Upper lobe of left lung (tissue), 4 donors: ENCODE data around the gene ADNP.

Source experiments
- CTCF ChIP-seq, 6 experiments: fragments of 450-650 bp in 4 of 6; fragments of 200-600 bp in 2 of 6; sonication (generic) in 2 of 6; IDR thresholded peaks; one replicate each; pipeline ENCODE4 v1.5.1; 2016 to 2019; ENCODE audit warnings: antibody characterized with exemption in 6 of 6
- EP300 ChIP-seq, 4 donors: sonication (generic); formaldehyde crosslinking; IDR thresholded peaks; one replicate each; pipeline ENCODE4 v1.5.1; 2017; ENCODE audit warnings: antibody characterized with exemption in 4 of 4, control low read depth in 2 of 4
- POLR2A ChIP-seq, 4 donors: fragments of 450-650 bp; IDR thresholded peaks; one replicate each; pipeline ENCODE4 v1.5.1; 2016 to 2017; ENCODE audit warnings: antibody characterized with exemption in 4 of 4, mild to moderate bottlenecking in 2 of 4

GRCh38 chr20:50883856-50884255 lies 47.4 kb downstream of the ADNP start:
- TF ChIP-seq CTCF (IDR thresholded peaks at IDR 0.05) (no peak), POLR2A (IDR thresholded peaks at IDR 0.05) (no peak), EP300 (IDR thresholded peaks at IDR 0.05) (no peak)
